K562 (cell line): ENCODE data around the gene MKNK2. TPM values are rescaled to one million over a fixed set of nuclear protein-coding genes. Genes with fewer than 3 reads are reported as not detected.

Experiments used
- ATAC-seq: fragments of 200-7000 bp; cut with Tn5 transposase; 3 replicates; pipeline ENCODE4 v1.9.1; 2020; ENCODE audit warnings: moderate library complexity
- BruUV-seq: library from RNA; stranded (reverse); fragments of 400-500 nt; replicated peaks from 2 replicates; lab custom pipeline; 2021; lab: Mats Ljungman, UMichigan
- CTCF ChIA-PET: fragments of 300-600 bp; formaldehyde crosslinking; extraction: SDS; loops from one replicate; lab custom pipeline; 2021; ENCODE audit warnings: low intra/inter-chr PET ratio; lab: Yijun Ruan, JAX
- POLR2A ChIA-PET: fragments of 300-600, 350-650 bp; sonication (Branson Sonifier 250); formaldehyde crosslinking; extraction: SDS; loops from one replicate; lab custom pipeline; 2021; ENCODE audit warnings: antibody characterized with exemption, inconsistent platforms; lab: Yijun Ruan, JAX
- DNase-seq, 4 experiments: peaks; one replicate each; pipeline versions ENCODE4 v3.0.0 to v3.0.0-alpha.2; 2011 to 2018; ENCODE audit warnings: low spot score in 3 of 4, mixed read lengths in 3 of 4; ENCODE audit errors: extremely low read depth in 1 of 4
- FAIRE-seq: peaks from 2 replicates; lab custom pipeline; 2011; peaks lifted over from hg19 to GRCh38; lab: Jason Lieb, UNC
- H2AFZ ChIP-seq: 2 replicates; pipeline ENCODE4 v1.6.0; 2011; ENCODE audit warnings: low read depth, low read length, control low read depth, inconsistent platforms
- H3K27ac ChIP-seq: fragments of 200-600 bp; 3 replicates; pipeline ENCODE4 v1.8.0; 2011; ENCODE audit warnings: low read depth, mild to moderate bottlenecking, control low read depth, inconsistent platforms, low read length, moderate library complexity, mixed read lengths; ENCODE audit errors: extremely low read depth
- H3K27me3 ChIP-seq, 2 experiments: fragments of 300-600 bp in 1 of 2; 2 replicates in 1 of 2; 3 replicates in 1 of 2; pipeline versions ENCODE4 v1.6.0 to v1.8.0; 2011; ENCODE audit warnings: inconsistent platforms in 2 of 2, low read length in 2 of 2, mild to moderate bottlenecking in 1 of 2, mixed read lengths in 1 of 2, moderate library complexity in 1 of 2; ENCODE audit not compliant: control insufficient read depth in 2 of 2, insufficient read depth in 2 of 2
- H3K36me3 ChIP-seq: fragments of 300-600 bp; 3 replicates; pipeline ENCODE4 v1.8.0; 2011; ENCODE audit warnings: mild to moderate bottlenecking, low read length, inconsistent platforms; ENCODE audit not compliant: control insufficient read depth, insufficient read depth
- H3K4me1 ChIP-seq, 2 experiments: fragments of 200-600 bp in 1 of 2; replicated peaks in 1 of 2; 2 replicates in 1 of 2; 3 replicates in 1 of 2; pipeline versions ENCODE4 v1.5.1 to v1.8.0; 2011; ENCODE audit warnings: inconsistent platforms in 2 of 2, low read length in 2 of 2, mild to moderate bottlenecking in 1 of 2, mixed read lengths in 1 of 2, moderate library complexity in 1 of 2; ENCODE audit not compliant: control insufficient read depth in 2 of 2, insufficient read depth in 2 of 2
- H3K4me2 ChIP-seq: 2 replicates; pipeline ENCODE4 v1.6.1; 2011; ENCODE audit warnings: low read length, control low read depth, inconsistent platforms, mixed read lengths; ENCODE audit not compliant: insufficient read depth
- H3K4me3 ChIP-seq: fragments of 200-600 bp; sonication (generic), shearing (Covaris generic); 2 replicates; pipeline ENCODE4 v1.5.1; 2016; ENCODE audit warnings: control low read depth, inconsistent platforms
- H3K79me2 ChIP-seq: fragments of 200-600 bp; 3 replicates; pipeline ENCODE4 v1.8.0; 2011; ENCODE audit warnings: low read length, inconsistent platforms; ENCODE audit not compliant: control insufficient read depth, insufficient read depth
- H3K9ac ChIP-seq, 2 experiments: 2 replicates each; pipeline versions ENCODE4 v1.6.0 to v1.6.1; 2011; ENCODE audit warnings: low read depth in 2 of 2, low read length in 2 of 2, control low read depth in 1 of 2, inconsistent platforms in 1 of 2, mild to moderate bottlenecking in 1 of 2, mixed read lengths in 1 of 2; ENCODE audit not compliant: insufficient read depth in 1 of 2
- H3K9me1 ChIP-seq: one replicate; pipeline ENCODE4 v1.6.0; 2011; ENCODE audit warnings: inconsistent platforms, mild to moderate bottlenecking, low read length, moderate library complexity; ENCODE audit not compliant: control insufficient read depth, insufficient read depth
- H3K9me3 ChIP-seq: replicated peaks from 2 replicates; pipeline ENCODE4 v1.5.1; 2011; ENCODE audit warnings: low read depth, low read length, inconsistent platforms; ENCODE audit not compliant: control insufficient read depth, insufficient read depth
- H4K20me1 ChIP-seq: replicated peaks from 2 replicates; pipeline ENCODE4 v1.6.1; 2011; ENCODE audit warnings: low read length, inconsistent platforms, mixed read lengths; ENCODE audit not compliant: control insufficient read depth, insufficient read depth
- BACH1 ChIP-seq: fragments of 200-800 bp; sonication (Bioruptor generic); IDR thresholded peaks from 2 replicates; pipeline ENCODE4 v1.6.1; 2016; ENCODE audit warnings: missing genetic modification characterization, missing compliant biosample characterization
- ELF2 ChIP-seq: fragments of 250-450 bp; sonication (Bioruptor Pico); IDR thresholded peaks from 2 replicates; pipeline ENCODE4 v1.5.0; 2021; ENCODE audit warnings: mild to moderate bottlenecking
- KAT2B ChIP-seq: IDR thresholded peaks from one replicate; pipeline ENCODE4 v1.6.1; 2012; ENCODE audit warnings: low read depth, mild to moderate bottlenecking, control low read depth, inconsistent platforms, low read length, moderate library complexity
- NR2F6 ChIP-seq: fragments of 450-650 bp; formaldehyde crosslinking; IDR thresholded peaks from 2 replicates; pipeline ENCODE4 v1.4.0; 2020; ENCODE audit warnings: mild to moderate bottlenecking
- PHB ChIP-seq: fragments of 250-450 bp; sonication (Bioruptor Pico); IDR thresholded peaks from 2 replicates; pipeline ENCODE4 v1.5.0; 2021
- PHF8 ChIP-seq: fragments of 200-600 bp; sonication (generic); IDR thresholded peaks from 2 replicates; pipeline ENCODE4 v1.6.1; 2012; ENCODE audit warnings: mixed run types, mild to moderate bottlenecking, inconsistent platforms, low read length, moderate library complexity, borderline replicate concordance
- PHTF2 ChIP-seq: fragments of 250-450 bp; sonication (Bioruptor Pico); IDR thresholded peaks from 2 replicates; pipeline ENCODE4 v1.5.0; 2021; ENCODE audit warnings: mild to moderate bottlenecking
- SRF ChIP-seq, 2 experiments: fragments of 250-450, 450-650 bp in 1 of 2; sonication (Bioruptor Pico) in 1 of 2; sonication (generic) in 1 of 2; formaldehyde crosslinking; IDR thresholded peaks; 2 replicates each; pipeline versions ENCODE4 v1.5.0 to v1.5.1; 2020 to 2022; ENCODE audit warnings: mild to moderate bottlenecking in 1 of 2, missing genetic modification reagents in 1 of 2
- SRSF1 ChIP-seq: fragments of 200-400 bp; formaldehyde crosslinking; IDR thresholded peaks from 2 replicates; pipeline ENCODE4 v1.6.1; 2017; ENCODE audit warnings: mild to moderate bottlenecking, low read depth, low read length, moderate library complexity
- ZNF134 ChIP-seq: fragments of 250-450 bp; sonication (Bioruptor Pico); conservative IDR thresholded peaks from 2 replicates; pipeline ENCODE4 v1.4.0; 2020
- ZNF232 ChIP-seq: sonication (generic); formaldehyde crosslinking; IDR thresholded peaks from 2 replicates; pipeline ENCODE4 v1.8.0; 2022; ENCODE audit warnings: mild to moderate bottlenecking, missing genetic modification reagents
- ZNF507 ChIP-seq: conservative IDR thresholded peaks from 2 replicates; pipeline ENCODE4 v1.6.1; 2017; ENCODE audit warnings: missing genetic modification characterization, missing compliant biosample characterization
- ZNF586 ChIP-seq: fragments of 450-650 bp; formaldehyde crosslinking; conservative IDR thresholded peaks from 2 replicates; pipeline ENCODE4 v1.4.0; 2020; ENCODE audit warnings: mild to moderate bottlenecking, moderate library complexity
- ZNF695 ChIP-seq: fragments of 450-650 bp; formaldehyde crosslinking; IDR thresholded peaks from 2 replicates; pipeline ENCODE4 v1.4.0; 2020; ENCODE audit warnings: mild to moderate bottlenecking, moderate library complexity
- ZNF77 ChIP-seq: fragments of 250-450 bp; sonication (Bioruptor Pico); IDR thresholded peaks from 2 replicates; pipeline ENCODE4 v1.5.0; 2020
- WGBS: fragments of 100-300 bp; shearing (Covaris generic); methylation state at CpG from one replicate; pipeline ENCODE4 v1.1.6; 2016; ENCODE audit warnings: low coverage, mixed read lengths; ENCODE audit not compliant: insufficient coverage; ENCODE audit errors: missing lambda C conversion rate; 5-methylcytosine and 5-hydroxymethylcytosine counted together
- in situ Hi-C: fragments of 300-500 bp; cut with MboI; formaldehyde crosslinking; loops from 4 replicates; pipeline ENCODE4 v1.15.0; 2018; ENCODE audit warnings: inconsistent platforms, mixed read lengths
- intact Hi-C: fragments of 100-400 bp; cut with micrococcal nuclease; formaldehyde crosslinking; loops from 2 replicates; pipeline ENCODE4 v1.14.2; 2022
- polyA plus RNA-seq, 8 experiments: library from polyadenylated mRNA; depleted of rRNA in 4 of 8; stranded (reverse) in 5 of 8; unstranded in 3 of 8; fragments of >200 nt; fragmentation: Nextera tagmentation in 2 of 8; fragmentation: Illumina TruSeq in 1 of 8; extraction: Ambion mirVana in 2 of 8; extraction: Trizol in 1 of 8; gene quantifications; 2 replicates each; pipeline versions ENCODE4 v1.2.1 to v1.2.3, GENCODE V29; 2011 to 2014; ENCODE audit warnings: inconsistent platforms in 1 of 8, missing spikeins in 1 of 8
- total RNA-seq, 7 experiments: library from RNA; depleted of rRNA in 6 of 7; stranded (reverse); fragments of >200 nt in 6 of 7; fragmentation: Illumina TruSeq in 2 of 7; extraction: Trizol in 2 of 7; gene quantifications; 2 replicates each; pipeline versions ENCODE4 v1.2.1 to v1.2.3, GENCODE V29; 2011 to 2021; ENCODE audit warnings: low replicate concordance in 1 of 7
- TF ChIP-seq, protein P1 (sequence below), 2 experiments: fragments of 450-650 bp; conservative IDR thresholded peaks; 2 replicates each; pipeline ENCODE4 v1.6.1; 2017; ENCODE audit warnings: mild to moderate bottlenecking in 2 of 2, moderate library complexity in 2 of 2
- TF ChIP-seq, protein P2 (sequence below): fragments of 250-450 bp; sonication (Bioruptor Pico); IDR thresholded peaks from 2 replicates; pipeline ENCODE4 v1.4.0; 2020; ENCODE audit warnings: borderline replicate concordance
- TF ChIP-seq, protein P3 (sequence below): fragments of 250-450 bp; sonication (Bioruptor Pico); IDR thresholded peaks from 2 replicates; pipeline ENCODE4 v1.8.0; 2022; ENCODE audit warnings: moderate library complexity, mild to moderate bottlenecking, inconsistent platforms

The MKNK2 gene
- total and polyA plus RNA-seq, 9 of the 15 experiments (the other 6 are each of a cell fraction or from before 2014, with no cell fraction given), result 5.1 to 191 (median 51.9) TPM

DNA sequence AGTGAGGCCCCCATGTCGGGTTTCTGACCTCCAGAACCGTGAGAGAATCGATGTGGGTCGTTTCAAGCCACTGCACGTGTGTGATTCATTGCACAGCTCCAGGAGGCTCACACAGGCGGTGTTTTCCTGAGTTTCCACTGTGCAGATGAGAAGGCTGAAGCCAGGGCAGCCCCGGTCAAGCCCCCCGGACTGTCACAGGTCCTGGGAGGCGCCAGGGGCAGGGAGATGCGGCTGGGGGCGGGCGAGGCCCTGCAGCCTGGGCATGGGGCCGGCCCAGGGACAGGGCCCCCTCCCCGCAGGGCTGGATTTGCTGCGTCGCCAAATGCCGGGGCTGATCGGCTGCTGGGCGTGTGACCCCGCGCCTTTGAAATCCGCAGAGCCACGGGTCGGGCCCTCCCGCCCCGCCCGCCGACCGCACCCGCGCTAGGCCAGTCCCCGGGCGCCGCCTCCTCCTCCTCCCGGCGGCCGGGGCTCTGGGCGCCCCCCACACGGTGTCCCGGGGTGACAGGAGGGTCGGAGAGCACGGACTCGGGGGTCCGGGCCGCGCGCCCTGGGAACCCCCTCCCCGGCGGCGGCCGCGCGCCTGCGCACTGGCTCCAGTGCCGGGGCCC lies 9.9 kb upstream of the MKNK2 start:
- Histone ChIP-seq H2AFZ (peak overlapping the region; percentile 69; the same call in 1 of the 2 replicates), H3K9me1 (no peaks in the 10 kb centered on the region), H3K27me3 (no peaks in the 10 kb centered on the region), H3K9ac (peak overlapping the region; percentile 97 to 98), H3K27ac (peak overlapping the region; percentile 100), H3K4me2 (peak overlapping the region; percentile 95), H3K79me2 (peaks cover 9% of the 10 kb centered on the region; the same call in 2 of the 3 replicates), H3K4me1 (peaks cover 47 to 82% of the 10 kb centered on the region in 2 experiments), H3K4me3 (peak overlapping the region; percentile 76), H3K36me3 (no peaks in the 10 kb centered on the region), H4K20me1 (no peaks in the 10 kb centered on the region), H3K9me3 (no peaks in the 10 kb centered on the region)
- in situ Hi-C loops, result no loop called here
- peak in 1 of 4 experiments; percentile 88 for DNase-seq
- peak; percentile 70 for FAIRE-seq
- peak; percentile 58 for ATAC-seq
- ChIA-PET POLR2A (interaction anchor here (0.6 to 6.8 kb wide), 12 partner anchors 9 to 1107 kb away, joined by 3 to 72 read pairs (median 3); partner anchors contain the start of genes MKNK2 and MOB3A), CTCF (interaction anchor here (0.7 to 1.2 kb wide), 2 partner anchors 10 to 41 kb away, joined by 4 read pairs; no protein-coding TSS in a partner anchor)
- WGBS, result under 1% methylated on average over 38 of the region's 55 CpGs
- BruUV-seq, result TSS peak; percentile 80
- intact Hi-C loops, result loop anchor here (5.0 kb wide), 1 partner anchor 134 kb away; no protein-coding TSS in a partner anchor
- TF ChIP-seq SRF (CRISPR knock-in tag; IDR thresholded peaks at IDR 0.05), result no peak
- TF ChIP-seq PHTF2 (CRISPR knock-in tag), result no peak
- TF ChIP-seq PHB, result no peak
- TF ChIP-seq ZNF695 (CRISPR knock-in tag), result no peak
- TF ChIP-seq ZNF232 (CRISPR knock-in tag), result no peak
- no peak for TF ChIP-seq ZNF134
- TF ChIP-seq, protein P1, sequence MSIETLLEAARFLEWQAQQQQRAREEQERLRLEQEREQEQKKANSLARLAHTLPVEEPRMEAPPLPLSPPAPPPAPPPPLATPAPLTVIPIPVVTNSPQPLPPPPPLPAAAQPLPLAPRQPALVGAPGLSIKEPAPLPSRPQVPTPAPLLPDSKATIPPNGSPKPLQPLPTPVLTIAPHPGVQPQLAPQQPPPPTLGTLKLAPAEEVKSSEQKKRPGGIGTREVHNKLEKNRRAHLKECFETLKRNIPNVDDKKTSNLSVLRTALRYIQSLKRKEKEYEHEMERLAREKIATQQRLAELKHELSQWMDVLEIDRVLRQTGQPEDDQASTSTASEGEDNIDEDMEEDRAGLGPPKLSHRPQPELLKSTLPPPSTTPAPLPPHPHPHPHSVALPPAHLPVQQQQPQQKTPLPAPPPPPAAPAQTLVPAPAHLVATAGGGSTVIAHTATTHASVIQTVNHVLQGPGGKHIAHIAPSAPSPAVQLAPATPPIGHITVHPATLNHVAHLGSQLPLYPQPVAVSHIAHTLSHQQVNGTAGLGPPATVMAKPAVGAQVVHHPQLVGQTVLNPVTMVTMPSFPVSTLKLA (conservative IDR thresholded peaks at IDR 0.05), result no peak; a peak in 2 of 4 replicates
- no peak; the same call in 1 of the 2 replicates for TF ChIP-seq BACH1 (tag)
- TF ChIP-seq KAT2B, result no peak
- TF ChIP-seq ELF2, result no peak
- TF ChIP-seq ZNF507 (tag), result no peak
- TF ChIP-seq, protein P2, sequence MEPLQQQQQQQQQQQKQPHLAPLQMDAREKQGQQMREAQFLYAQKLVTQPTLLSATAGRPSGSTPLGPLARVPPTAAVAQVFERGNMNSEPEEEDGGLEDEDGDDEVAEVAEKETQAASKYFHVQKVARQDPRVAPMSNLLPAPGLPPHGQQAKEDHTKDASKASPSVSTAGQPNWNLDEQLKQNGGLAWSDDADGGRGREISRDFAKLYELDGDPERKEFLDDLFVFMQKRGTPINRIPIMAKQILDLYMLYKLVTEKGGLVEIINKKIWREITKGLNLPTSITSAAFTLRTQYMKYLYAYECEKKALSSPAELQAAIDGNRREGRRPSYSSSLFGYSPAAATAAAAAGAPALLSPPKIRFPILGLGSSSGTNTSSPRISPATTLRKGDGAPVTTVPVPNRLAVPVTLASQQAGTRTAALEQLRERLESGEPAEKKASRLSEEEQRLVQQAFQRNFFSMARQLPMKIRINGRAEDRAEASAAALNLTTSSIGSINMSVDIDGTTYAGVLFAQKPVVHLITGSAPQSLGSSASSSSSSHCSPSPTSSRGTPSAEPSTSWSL (CRISPR knock-in tag), result no peak
- no peak for TF ChIP-seq ZNF77
- TF ChIP-seq, protein P3, sequence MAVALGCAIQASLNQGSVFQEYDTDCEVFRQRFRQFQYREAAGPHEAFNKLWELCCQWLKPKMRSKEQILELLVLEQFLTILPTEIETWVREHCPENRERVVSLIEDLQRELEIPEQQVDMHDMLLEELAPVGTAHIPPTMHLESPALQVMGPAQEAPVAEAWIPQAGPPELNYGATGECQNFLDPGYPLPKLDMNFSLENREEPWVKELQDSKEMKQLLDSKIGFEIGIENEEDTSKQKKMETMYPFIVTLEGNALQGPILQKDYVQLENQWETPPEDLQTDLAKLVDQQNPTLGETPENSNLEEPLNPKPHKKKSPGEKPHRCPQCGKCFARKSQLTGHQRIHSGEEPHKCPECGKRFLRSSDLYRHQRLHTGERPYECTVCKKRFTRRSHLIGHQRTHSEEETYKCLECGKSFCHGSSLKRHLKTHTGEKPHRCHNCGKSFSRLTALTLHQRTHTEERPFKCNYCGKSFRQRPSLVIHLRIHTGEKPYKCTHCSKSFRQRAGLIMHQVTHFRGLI (CRISPR knock-in tag), result no peak; the same call in 1 of the 2 replicates
- TF ChIP-seq SRSF1, result no peak
- TF ChIP-seq ZNF586 (CRISPR knock-in tag), result no peak
- TF ChIP-seq PHF8, result peak; percentile 66; the same call in 1 of the 2 replicates
- no peak for TF ChIP-seq NR2F6
